Measurements from ENCODE around the gene U2AF2.

The U2AF2 gene

DNA sequence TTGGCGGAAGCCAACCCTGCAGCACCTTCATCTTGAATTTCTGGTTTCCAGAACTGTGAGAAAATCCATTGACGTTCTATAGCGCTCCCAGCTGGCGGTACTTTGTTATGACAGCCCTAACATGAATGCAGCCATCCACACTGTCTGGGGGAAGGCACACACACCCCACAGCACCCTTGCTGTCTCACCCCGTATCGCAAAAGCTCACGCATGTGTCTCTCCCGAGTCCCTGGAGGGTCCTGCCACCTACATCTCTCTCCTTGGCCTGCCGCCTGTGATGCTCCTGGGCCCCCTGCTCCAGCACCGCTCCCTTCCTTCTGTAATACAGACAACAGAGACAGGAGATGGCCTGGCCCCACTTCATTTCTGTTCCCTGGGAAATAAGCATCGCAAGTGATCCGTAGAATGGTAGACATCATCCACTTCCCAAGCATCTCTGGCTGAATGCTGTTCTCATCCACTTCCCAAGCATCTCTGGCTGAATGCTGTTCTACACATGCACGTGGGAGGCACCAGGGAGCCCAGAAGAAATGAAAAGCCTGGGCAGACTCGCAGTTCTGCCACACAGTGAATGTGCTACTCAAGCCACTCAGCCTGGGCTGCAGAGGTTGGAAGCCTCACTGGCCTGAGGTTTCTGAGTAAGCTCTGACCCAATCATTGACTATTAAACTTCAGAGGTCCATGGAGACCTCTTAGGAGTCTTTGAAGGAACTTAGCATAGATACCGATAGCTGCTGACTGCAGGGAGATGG, 49.8 kb downstream of the U2AF2 start:
- Histone ChIP-seq H3K4me1 (ENCODE audit: insufficient read depth, poor library complexity, severe bottlenecking) (no peaks in the 10 kb centered on the region), H3K27me3 (ENCODE audit: insufficient read depth, poor library complexity, severe bottlenecking) (no peaks in the 10 kb centered on the region), H3K9me3 (ENCODE audit: severe bottlenecking) (no peaks in the 10 kb centered on the region), H3K27ac (ENCODE audit: poor library complexity, severe bottlenecking) (no peak overlapping the region), H3K4me3 (ENCODE audit: severe bottlenecking) (no peak overlapping the region), H3K36me3 (ENCODE audit: low read depth) (peaks cover 11% of the 10 kb centered on the region; the same call in 1 of the 2 replicates)
- ATAC-seq (ENCODE audit: low read depth) (no peak; the same call in 2 of the 3 replicates), DNase-seq (ENCODE audit: low spot score) (no peak)
- TF ChIP-seq, protein P1, sequence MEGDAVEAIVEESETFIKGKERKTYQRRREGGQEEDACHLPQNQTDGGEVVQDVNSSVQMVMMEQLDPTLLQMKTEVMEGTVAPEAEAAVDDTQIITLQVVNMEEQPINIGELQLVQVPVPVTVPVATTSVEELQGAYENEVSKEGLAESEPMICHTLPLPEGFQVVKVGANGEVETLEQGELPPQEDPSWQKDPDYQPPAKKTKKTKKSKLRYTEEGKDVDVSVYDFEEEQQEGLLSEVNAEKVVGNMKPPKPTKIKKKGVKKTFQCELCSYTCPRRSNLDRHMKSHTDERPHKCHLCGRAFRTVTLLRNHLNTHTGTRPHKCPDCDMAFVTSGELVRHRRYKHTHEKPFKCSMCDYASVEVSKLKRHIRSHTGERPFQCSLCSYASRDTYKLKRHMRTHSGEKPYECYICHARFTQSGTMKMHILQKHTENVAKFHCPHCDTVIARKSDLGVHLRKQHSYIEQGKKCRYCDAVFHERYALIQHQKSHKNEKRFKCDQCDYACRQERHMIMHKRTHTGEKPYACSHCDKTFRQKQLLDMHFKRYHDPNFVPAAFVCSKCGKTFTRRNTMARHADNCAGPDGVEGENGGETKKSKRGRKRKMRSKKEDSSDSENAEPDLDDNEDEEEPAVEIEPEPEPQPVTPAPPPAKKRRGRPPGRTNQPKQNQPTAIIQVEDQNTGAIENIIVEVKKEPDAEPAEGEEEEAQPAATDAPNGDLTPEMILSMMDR (IDR thresholded peaks at IDR 0.05; ENCODE audit: poor library complexity, severe bottlenecking): no peak

DNA sequence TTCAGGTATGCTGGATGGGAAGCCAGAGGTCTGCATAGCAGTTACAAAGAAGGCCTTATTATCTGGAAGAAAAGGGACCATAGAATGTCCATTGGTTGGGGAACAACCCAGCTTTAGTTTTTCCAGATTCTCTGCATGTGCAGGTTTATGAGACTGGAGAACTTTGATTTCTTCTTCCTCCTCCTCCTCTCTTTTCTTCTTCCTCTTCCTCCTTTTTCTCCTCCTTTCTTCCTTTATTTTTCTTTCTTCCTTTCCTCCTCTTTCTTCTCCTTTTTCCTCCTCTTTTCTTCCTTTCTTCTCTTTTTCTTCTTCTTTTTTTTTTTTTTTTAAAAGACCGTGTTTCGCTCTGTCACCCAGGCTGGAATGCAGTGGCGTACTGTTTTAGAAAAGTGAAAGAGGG, 51.1 kb downstream of the U2AF2 start:
- ATAC-seq (ENCODE audit: low read depth): no peak
- no peak overlapping the region for H3K4me3 ChIP-seq (ENCODE audit: severe bottlenecking)
- no peaks in the 10 kb centered on the region for H3K4me1 ChIP-seq (ENCODE audit: insufficient read depth, poor library complexity, severe bottlenecking)
- no peaks in the 10 kb centered on the region for H3K9me3 ChIP-seq (ENCODE audit: severe bottlenecking)
- 0 out of 2 replicates have a peak, but pooled peaks cover 7% of the 10 kb centered on the region for H3K36me3 ChIP-seq (ENCODE audit: low read depth)
- TF ChIP-seq, protein P1 (IDR thresholded peaks at IDR 0.05; ENCODE audit: poor library complexity, severe bottlenecking): no peak
- H3K27me3 ChIP-seq (ENCODE audit: insufficient read depth, poor library complexity, severe bottlenecking): no peaks in the 10 kb centered on the region
- no peak for DNase-seq (ENCODE audit: low spot score)
- H3K27ac ChIP-seq (ENCODE audit: poor library complexity, severe bottlenecking): no peak overlapping the region

DNA sequence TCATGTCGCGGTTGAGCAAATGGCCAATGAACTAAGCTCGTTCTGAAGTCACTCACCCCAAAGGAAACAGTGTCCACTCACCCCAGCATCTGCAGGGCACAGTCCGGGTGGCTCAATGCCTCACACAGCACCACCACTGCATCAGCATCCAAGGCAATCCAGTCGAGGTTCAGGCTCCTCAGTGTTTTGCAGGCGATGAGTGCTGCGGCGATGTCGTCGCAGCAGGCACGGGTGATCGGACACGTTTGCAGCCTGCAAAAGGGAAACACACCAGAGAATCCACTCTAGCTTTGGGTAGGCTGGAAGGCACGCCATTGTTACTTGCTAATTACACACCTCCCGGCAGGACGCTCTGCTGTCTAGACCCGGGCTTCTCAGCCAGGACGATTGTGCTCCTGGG, 56.9 kb downstream of the U2AF2 start:
- H3K4me3 ChIP-seq (ENCODE audit: severe bottlenecking): no peak overlapping the region
- no peaks in the 10 kb centered on the region for H3K36me3 ChIP-seq (ENCODE audit: low read depth)
- no peaks in the 10 kb centered on the region for H3K9me3 ChIP-seq (ENCODE audit: severe bottlenecking)
- no peak for DNase-seq (ENCODE audit: low spot score)
- TF ChIP-seq, protein P1 (IDR thresholded peaks at IDR 0.05; ENCODE audit: poor library complexity, severe bottlenecking): no peak
- no peaks in the 10 kb centered on the region for H3K27me3 ChIP-seq (ENCODE audit: insufficient read depth, poor library complexity, severe bottlenecking)
- H3K4me1 ChIP-seq (ENCODE audit: insufficient read depth, poor library complexity, severe bottlenecking): no peaks in the 10 kb centered on the region
- no peak overlapping the region for H3K27ac ChIP-seq (ENCODE audit: poor library complexity, severe bottlenecking)
- no peak for ATAC-seq (ENCODE audit: low read depth)

DNA sequence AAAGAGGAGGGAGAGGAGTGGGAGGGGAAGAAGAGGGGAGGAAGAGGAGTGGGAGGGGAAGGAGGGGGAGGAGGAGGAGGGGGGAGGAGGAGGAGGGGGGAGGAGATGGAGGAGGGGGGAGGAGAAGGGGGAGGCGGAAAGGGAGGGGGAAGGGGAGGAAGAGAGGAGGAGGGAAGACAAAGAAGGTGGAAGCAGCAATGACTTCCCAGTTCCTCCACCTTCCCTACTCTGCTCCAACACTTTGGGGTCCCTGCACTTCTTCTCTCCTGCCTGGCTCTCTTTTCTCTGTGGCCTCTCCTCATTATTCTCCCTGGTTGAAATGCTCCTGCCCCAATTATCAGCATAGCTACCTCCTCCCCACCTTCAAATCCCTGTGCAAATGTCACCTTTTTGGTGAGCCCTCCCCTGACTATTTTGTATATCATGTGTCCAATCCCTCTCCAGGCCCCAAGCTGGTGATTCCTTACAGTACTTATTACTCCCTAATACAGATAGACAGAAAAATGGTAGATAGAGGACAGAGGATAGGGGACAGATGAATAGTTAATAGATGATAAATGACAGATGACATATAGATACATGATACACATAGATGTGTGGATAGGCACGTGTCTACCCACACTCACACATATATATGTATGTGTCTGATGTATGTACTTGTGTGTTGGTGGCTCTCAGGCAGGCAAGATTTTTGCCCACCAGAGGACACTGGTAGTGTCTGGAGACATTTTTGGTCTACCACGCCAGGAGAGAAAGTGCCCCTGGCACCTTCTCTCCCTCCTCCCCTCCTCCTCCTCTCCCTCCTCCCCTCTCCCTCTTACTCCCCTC, 58.2 kb downstream of the U2AF2 start:
- Histone ChIP-seq H3K4me3 (ENCODE audit: severe bottlenecking) (no peak overlapping the region), H3K4me1 (ENCODE audit: insufficient read depth, poor library complexity, severe bottlenecking) (no peaks in the 10 kb centered on the region), H3K27me3 (ENCODE audit: insufficient read depth, poor library complexity, severe bottlenecking) (no peaks in the 10 kb centered on the region), H3K9me3 (ENCODE audit: severe bottlenecking) (no peaks in the 10 kb centered on the region), H3K27ac (ENCODE audit: poor library complexity, severe bottlenecking) (no peak overlapping the region), H3K36me3 (ENCODE audit: low read depth) (no peaks in the 10 kb centered on the region)
- no peak for ATAC-seq (ENCODE audit: low read depth)
- TF ChIP-seq, protein P1 (IDR thresholded peaks at IDR 0.05; ENCODE audit: poor library complexity, severe bottlenecking): no peak
- no peak for DNase-seq (ENCODE audit: low spot score)

Measured in RWPE2 (cell line).